Measurements from ENCODE around the gene LEPR.

The LEPR gene

DNA sequence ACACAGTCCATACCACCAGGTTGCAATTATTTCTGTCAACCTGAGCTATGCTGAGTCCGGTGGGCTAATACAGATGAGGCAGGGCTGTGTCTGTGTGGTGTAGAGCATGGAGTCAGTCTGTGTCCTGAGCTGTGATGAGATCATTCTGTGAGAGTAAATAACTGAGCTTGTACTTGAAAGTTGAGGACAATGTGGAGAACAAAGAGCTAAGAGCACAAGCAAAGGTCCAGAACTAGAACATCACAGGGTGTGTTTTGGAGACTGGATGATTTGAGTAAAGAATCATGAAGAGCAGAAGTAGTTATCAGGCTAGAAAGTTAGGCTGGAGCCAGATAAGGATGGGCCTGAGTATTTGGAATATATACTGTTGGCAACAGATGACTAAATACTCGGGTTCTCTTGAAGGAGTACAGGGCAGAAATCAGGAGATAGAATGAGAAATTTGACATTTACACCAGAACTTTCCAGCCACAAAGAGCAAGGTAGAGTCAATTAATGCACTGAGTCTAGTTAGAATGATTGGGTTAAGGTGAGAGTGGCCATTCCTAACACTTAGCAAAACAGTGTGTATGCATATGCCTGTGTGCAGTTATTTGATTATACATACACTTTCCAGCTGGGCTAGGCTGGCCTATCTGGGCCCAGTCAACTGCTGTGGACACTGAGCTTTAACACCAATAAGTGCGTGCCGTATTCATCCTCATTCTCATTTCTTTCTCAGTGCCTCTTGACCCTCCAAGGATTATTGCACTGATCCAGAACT lies 48.8 kb downstream of the LEPR start:
- Mint-ChIP-seq H3K27ac (no peak overlapping the region), H3K27me3 (no peaks in the 10 kb centered on the region), H3K4me1 (ENCODE audit: low read depth) (no peaks in the 10 kb centered on the region), H3K9me3 (peaks cover 8% of the 10 kb centered on the region), H3K4me3 (no peak overlapping the region), H3K36me3 (ENCODE audit: low read depth) (peaks cover 5% of the 10 kb centered on the region)

DNA sequence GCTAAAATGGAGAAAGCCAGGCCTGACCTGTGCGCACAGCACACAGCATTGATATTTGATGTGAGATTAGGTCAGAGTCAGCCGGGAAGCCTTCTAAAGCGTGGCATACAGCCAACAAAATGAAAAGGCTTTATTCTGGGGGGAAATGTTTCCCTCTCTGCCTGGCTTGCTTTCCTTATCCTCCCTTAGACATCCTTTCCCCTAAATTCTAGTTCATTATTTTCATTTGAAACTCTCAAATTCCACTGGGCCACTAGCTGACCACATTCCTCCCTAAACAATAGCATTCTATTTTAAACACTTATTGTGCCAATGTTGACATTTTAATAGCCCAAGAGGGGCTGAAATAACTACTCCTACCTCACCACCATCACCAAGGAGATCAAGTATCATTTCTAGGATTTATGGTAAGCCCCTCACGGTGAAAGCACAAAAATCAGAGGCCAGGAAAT lies 49.4 kb downstream of the LEPR start:
- Mint-ChIP-seq H3K9me3 (peaks cover 5% of the 10 kb centered on the region), H3K4me3 (no peak overlapping the region), H3K36me3 (ENCODE audit: low read depth) (peaks cover 3% of the 10 kb centered on the region), H3K4me1 (ENCODE audit: low read depth) (no peaks in the 10 kb centered on the region), H3K27ac (no peak overlapping the region), H3K27me3 (no peaks in the 10 kb centered on the region)

Measured in stimulated activated naive CD8-positive, alpha-beta T cell treated with anti-CD3 and anti-CD28 coated beads, Interleukin-15, Interleukin-2, amounts not matched to agents 100 ng/mL and 50 ng/mL, for 24 hours (primary cell).